NOMO-1 treated with DMSO at 0.1 percent for 48 hours (cell line): Measurements from ENCODE around the gene GNB1.

ENCODE experiments used
- DNase-seq: peaks from one replicate; lab custom pipeline; 2025; ENCODE audit not compliant: unreplicated experiment; lab: John Stamatoyannopoulos, UW

The GNB1 gene

GRCh38 chr1:1786836-1787605 lies 103.9 kb downstream of the GNB1 start:
- no peak for DNase-seq

GRCh38 chr1:1785666-1786065 lies 105.2 kb downstream of the GNB1 start:
- DNase-seq = no peak

- no peak for DNase-seq
Observed at GRCh38 chr1:1784933-1785332, 106.0 kb downstream of the GNB1 start.

GRCh38 chr1:1783320-1783719 lies 107.6 kb downstream of the GNB1 start:
- DNase-seq = no peak

GRCh38 chr1:1782399-1783221 lies 108.3 kb downstream of the GNB1 start:
- peak; percentile 86 for DNase-seq

- DNase-seq = no peak
Observed at GRCh38 chr1:1781526-1781903, 109.4 kb downstream of the GNB1 start.

GRCh38 chr1:1780598-1781525 lies 110.0 kb downstream of the GNB1 start:
- DNase-seq = no peak

- peak; percentile 94 for DNase-seq
Observed at GRCh38 chr1:1779691-1780597, 110.9 kb downstream of the GNB1 start.

- no peak for DNase-seq
Observed at GRCh38 chr1:1779320-1779675, 111.6 kb downstream of the GNB1 start.

GRCh38 chr1:1778663-1779319 lies 112.1 kb downstream of the GNB1 start:
- DNase-seq = peak; percentile 92

- DNase-seq = peak; percentile 50
Observed at GRCh38 chr1:1777950-1778662, 112.8 kb downstream of the GNB1 start, which contains the start of gene NADK. Gene NADK, minus strand, starts transcription at chr1:1778470. Its CDS starts 13,064 bp downstream, at chr1:1765406.

GRCh38 chr1:1777583-1777899 lies 113.3 kb downstream of the GNB1 start:
- DNase-seq = no peak

GRCh38 chr1:1776672-1777582 lies 114.0 kb downstream of the GNB1 start:
- DNase-seq = no peak

- peak; percentile 65 for DNase-seq
Observed at GRCh38 chr1:1775327-1776226, 115.3 kb downstream of the GNB1 start.

- no peak for DNase-seq
Observed at GRCh38 chr1:1773874-1774273, 117.0 kb downstream of the GNB1 start.

GRCh38 chr1:1771096-1771495 lies 119.8 kb downstream of the GNB1 start:
- DNase-seq = no peak

GRCh38 chr1:1770102-1770501 lies 120.8 kb downstream of the GNB1 start:
- DNase-seq = no peak
